OCI-LY3 (cell line): Measurements from ENCODE around the gene SNPH.

Source experiments
- H2AFZ ChIP-seq: fragments of 200-600, 300-600 bp; shearing (Covaris generic); 2 replicates; pipeline ENCODE4 v1.6.0; 2014; ENCODE audit warnings: antibody characterized with exemption, low read depth, low read length
- H3K27ac ChIP-seq: fragments of 200-600, 300-600 bp; sonication (generic); 2 replicates; pipeline ENCODE4 v1.5.1; 2014; ENCODE audit warnings: mild to moderate bottlenecking, low read length, moderate library complexity, mixed read lengths
- H3K27me3 ChIP-seq: fragments of 200-600, 300-600 bp; sonication (generic); 2 replicates; pipeline ENCODE4 v1.6.1; 2014; ENCODE audit warnings: low read depth, low read length, mixed read lengths
- H3K36me3 ChIP-seq: fragments of 200-600, 300-600 bp; sonication (generic); replicated peaks from 2 replicates; pipeline ENCODE3; 2014; ENCODE audit warnings: low read depth, low read length, mixed read lengths
- H3K4me1 ChIP-seq: fragments of 300-600, 200-600 bp; sonication (generic); 2 replicates; pipeline ENCODE4 v1.6.1; 2014; ENCODE audit warnings: low read length, mixed read lengths
- H3K4me2 ChIP-seq: fragments of 200-600, 300-600 bp; sonication (generic); 2 replicates; pipeline ENCODE4 v1.6.1; 2014; ENCODE audit warnings: low read length, mixed read lengths
- H3K4me3 ChIP-seq: fragments of 300-600, 200-600 bp; sonication (generic); 2 replicates; pipeline ENCODE4 v1.5.1; 2014; ENCODE audit warnings: antibody characterized with exemption, mild to moderate bottlenecking, low read length, moderate library complexity
- H3K79me2 ChIP-seq: fragments of 300-600, 200-600 bp; shearing (Covaris generic); 2 replicates; pipeline ENCODE4 v1.6.1; 2014; ENCODE audit warnings: mild to moderate bottlenecking, low read length, mixed read lengths
- H3K9ac ChIP-seq: fragments of 300-600, 200-600 bp; shearing (Covaris generic); 2 replicates; pipeline ENCODE4 v1.6.0; 2014; ENCODE audit warnings: mild to moderate bottlenecking, low read length, moderate library complexity
- H3K9me3 ChIP-seq: fragments of 200-600, 300-600 bp; shearing (Covaris generic); 2 replicates; pipeline ENCODE4 v1.6.1; 2014; ENCODE audit warnings: low read length, mixed read lengths; ENCODE audit not compliant: insufficient read depth
- H4K20me1 ChIP-seq: fragments of 200-600, 300-600 bp; sonication (generic); 2 replicates; pipeline ENCODE4 v1.6.1; 2016; ENCODE audit warnings: low read length, mixed read lengths; ENCODE audit not compliant: insufficient read depth
- EZH2phosphoT487 ChIP-seq: fragments of 200-600 bp; shearing (Covaris generic); IDR thresholded peaks from 2 replicates; pipeline ENCODE4 v1.6.1; 2018; ENCODE audit warnings: antibody characterized with exemption, mixed run types, low read depth
- TF ChIP-seq, protein P1 (sequence below): fragments of 200-600, 300-600 bp; sonication (generic); IDR thresholded peaks from 2 replicates; pipeline ENCODE4 v1.5.1; 2014; ENCODE audit warnings: antibody characterized with exemption, low read length, low read depth

The SNPH gene

GRCh38 chr20:1240549-1240948, 25.5 kb upstream of the SNPH start:
- Histone ChIP-seq H2AFZ (no peak overlapping the region), H3K79me2 (no peaks in the 10 kb centered on the region), H3K27ac (no peak overlapping the region), H3K27me3 (peaks cover 18% of the 10 kb centered on the region), H3K9me3 (no peaks in the 10 kb centered on the region), H3K4me2 (no peak overlapping the region), H3K4me3 (no peak overlapping the region), H3K36me3 (no peaks in the 10 kb centered on the region), H3K4me1 (no peaks in the 10 kb centered on the region), H4K20me1 (no peaks in the 10 kb centered on the region), H3K9ac (no peak overlapping the region)
- TF ChIP-seq, protein P1, sequence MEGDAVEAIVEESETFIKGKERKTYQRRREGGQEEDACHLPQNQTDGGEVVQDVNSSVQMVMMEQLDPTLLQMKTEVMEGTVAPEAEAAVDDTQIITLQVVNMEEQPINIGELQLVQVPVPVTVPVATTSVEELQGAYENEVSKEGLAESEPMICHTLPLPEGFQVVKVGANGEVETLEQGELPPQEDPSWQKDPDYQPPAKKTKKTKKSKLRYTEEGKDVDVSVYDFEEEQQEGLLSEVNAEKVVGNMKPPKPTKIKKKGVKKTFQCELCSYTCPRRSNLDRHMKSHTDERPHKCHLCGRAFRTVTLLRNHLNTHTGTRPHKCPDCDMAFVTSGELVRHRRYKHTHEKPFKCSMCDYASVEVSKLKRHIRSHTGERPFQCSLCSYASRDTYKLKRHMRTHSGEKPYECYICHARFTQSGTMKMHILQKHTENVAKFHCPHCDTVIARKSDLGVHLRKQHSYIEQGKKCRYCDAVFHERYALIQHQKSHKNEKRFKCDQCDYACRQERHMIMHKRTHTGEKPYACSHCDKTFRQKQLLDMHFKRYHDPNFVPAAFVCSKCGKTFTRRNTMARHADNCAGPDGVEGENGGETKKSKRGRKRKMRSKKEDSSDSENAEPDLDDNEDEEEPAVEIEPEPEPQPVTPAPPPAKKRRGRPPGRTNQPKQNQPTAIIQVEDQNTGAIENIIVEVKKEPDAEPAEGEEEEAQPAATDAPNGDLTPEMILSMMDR = no peak
- TF ChIP-seq EZH2phosphoT487 = no peak

DNA sequence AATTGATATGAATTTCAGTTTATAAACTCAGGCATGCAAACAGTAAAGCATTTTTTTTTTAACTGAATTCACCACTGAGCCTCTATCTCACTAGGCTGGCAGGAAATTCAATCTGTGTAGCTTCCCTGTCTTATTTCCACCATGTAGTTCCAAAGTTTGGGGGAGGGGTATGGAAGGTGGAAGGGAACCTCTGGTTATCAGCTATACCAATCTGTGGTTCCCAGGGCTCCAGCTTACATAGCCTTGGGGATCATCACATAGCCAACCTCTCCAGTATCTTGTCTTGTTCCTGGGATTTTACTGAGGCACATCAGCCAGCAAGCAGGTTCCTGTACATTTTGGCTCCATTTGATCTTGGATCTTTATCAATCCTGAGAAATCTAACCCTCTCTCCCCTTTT, 24.6 kb upstream of the SNPH start:
- Histone ChIP-seq H3K27ac (no peak overlapping the region), H3K79me2 (no peaks in the 10 kb centered on the region), H3K9me3 (no peaks in the 10 kb centered on the region), H3K27me3 (peaks cover 18% of the 10 kb centered on the region), H2AFZ (no peak overlapping the region), H3K4me2 (no peak overlapping the region), H3K9ac (no peak overlapping the region), H3K4me1 (no peaks in the 10 kb centered on the region), H3K4me3 (no peak overlapping the region), H3K36me3 (no peaks in the 10 kb centered on the region), H4K20me1 (no peaks in the 10 kb centered on the region)
- TF ChIP-seq, protein P1 = no peak
- no peak for TF ChIP-seq EZH2phosphoT487

DNA sequence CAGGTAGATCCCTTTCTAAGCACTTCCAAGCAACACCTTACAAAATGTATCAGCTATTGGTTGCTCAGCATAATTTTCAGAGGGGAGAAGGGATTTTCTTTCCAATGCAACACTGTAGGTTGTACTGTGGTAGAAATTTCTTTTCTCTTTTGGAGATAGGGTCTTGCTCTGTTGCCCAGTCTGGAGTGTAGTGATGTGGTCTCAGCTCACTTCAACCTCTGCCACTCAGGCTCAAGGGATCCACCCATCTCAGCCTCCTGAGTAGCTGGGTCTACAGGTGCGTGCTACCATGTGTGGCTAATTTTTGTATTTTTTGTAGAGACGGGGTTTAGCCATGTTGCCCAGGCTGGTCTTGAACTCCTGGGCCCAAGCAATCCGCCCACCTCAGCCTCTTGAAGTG, 24.0 kb upstream of the SNPH start:
- no peaks in the 10 kb centered on the region for H3K4me1 ChIP-seq
- no peak overlapping the region for H2AFZ ChIP-seq
- no peak overlapping the region for H3K9ac ChIP-seq
- no peaks in the 10 kb centered on the region for H3K36me3 ChIP-seq
- H3K4me3 ChIP-seq = no peak overlapping the region
- H3K27ac ChIP-seq = no peak overlapping the region
- no peaks in the 10 kb centered on the region for H3K9me3 ChIP-seq
- no peaks in the 10 kb centered on the region for H4K20me1 ChIP-seq
- TF ChIP-seq, protein P1 = no peak
- no peak for TF ChIP-seq EZH2phosphoT487
- H3K4me2 ChIP-seq = no peak overlapping the region
- no peaks in the 10 kb centered on the region for H3K79me2 ChIP-seq
- H3K27me3 ChIP-seq = peaks cover 14% of the 10 kb centered on the region

DNA sequence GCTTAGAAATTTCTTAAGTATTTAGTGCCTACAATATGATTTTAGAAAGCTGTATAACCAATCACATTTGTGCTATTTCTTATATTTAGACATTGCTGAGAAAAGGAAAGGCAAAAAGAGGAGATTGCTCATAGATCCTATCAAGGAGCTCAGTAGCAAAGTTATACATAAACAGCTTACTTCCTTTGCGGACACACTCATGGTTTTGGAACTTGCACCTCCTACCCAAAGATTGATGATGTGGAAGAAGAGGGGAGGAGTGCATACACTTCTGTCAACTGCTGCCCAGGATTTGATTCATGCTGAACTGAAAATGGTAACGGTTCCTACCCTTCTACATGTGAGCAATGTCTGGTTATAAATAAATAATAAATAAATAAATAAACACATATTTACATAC, 23.6 kb upstream of the SNPH start:
- Histone ChIP-seq H3K9ac (no peak overlapping the region), H3K4me3 (no peak overlapping the region), H3K9me3 (no peaks in the 10 kb centered on the region), H3K4me1 (no peaks in the 10 kb centered on the region), H4K20me1 (no peaks in the 10 kb centered on the region), H3K79me2 (no peaks in the 10 kb centered on the region), H2AFZ (no peak overlapping the region), H3K27ac (no peak overlapping the region), H3K27me3 (peaks cover 13% of the 10 kb centered on the region), H3K4me2 (no peak overlapping the region), H3K36me3 (no peaks in the 10 kb centered on the region)
- TF ChIP-seq EZH2phosphoT487 = no peak
- TF ChIP-seq, protein P1 = no peak
